ENCODE results near the gene ARHGAP1. TPM values are rescaled to one million over a fixed set of nuclear protein-coding genes. Genes with fewer than 3 reads are reported as not detected.

The ARHGAP1 gene
- total RNA-seq, 1 donor from 2014 or later: 8.1 TPM

- Mint-ChIP-seq H3K4me1 (no peaks in the 10 kb centered on the region), H3K36me3 (peaks cover 6% of the 10 kb centered on the region), H3K27me3 (ENCODE audit: insufficient read depth, low read depth) (peaks cover 3% of the 10 kb centered on the region), H3K4me3 (no peak overlapping the region), H3K27ac (no peak overlapping the region), H3K9me3 (no peaks in the 10 kb centered on the region)
- no peaks in the 10 kb centered on the region for H3K9me3 ChIP-seq (ENCODE audit: low read depth)
- no peaks in the 10 kb centered on the region for H3K27me3 ChIP-seq
- no peak overlapping the region for H2AFZ ChIP-seq (replicated peaks)
- no peaks in the 10 kb centered on the region for H3K36me3 ChIP-seq
- H3K27ac ChIP-seq: no peak overlapping the region
- TF ChIP-seq EZH2 (IDR thresholded peaks at IDR 0.05) (no peak), EZH2phosphoT487 (IDR thresholded peaks at IDR 0.05) (no peak), CTCF (IDR thresholded peaks at IDR 0.05) (no peak)
- DNase-seq (ENCODE audit: low spot score): no peak
- H3K79me2 ChIP-seq (ENCODE audit: low read depth): no peaks in the 10 kb centered on the region
- H3K4me3 ChIP-seq: no peak overlapping the region
- H3F3A ChIP-seq (ENCODE audit: low read depth): no peaks in the 10 kb centered on the region
- no peaks in the 10 kb centered on the region for H4K20me1 ChIP-seq (ENCODE audit: low read depth)
- H3K9ac ChIP-seq: no peak overlapping the region
- H3K4me2 ChIP-seq: no peak overlapping the region
- H3K4me1 ChIP-seq: no peaks in the 10 kb centered on the region
These were observed 18.6 kb downstream of the ARHGAP1 start for GRCh38 chr11:46681814-46682213.

GRCh38 chr11:46680815-46681214, 19.6 kb downstream of the ARHGAP1 start:
- H3K4me2 ChIP-seq: no peak overlapping the region
- Mint-ChIP-seq H3K36me3 (peaks cover 4% of the 10 kb centered on the region), H3K9me3 (no peaks in the 10 kb centered on the region), H3K27ac (no peak overlapping the region), H3K4me3 (no peak overlapping the region), H3K27me3 (ENCODE audit: insufficient read depth, low read depth) (peaks cover 3% of the 10 kb centered on the region), H3K4me1 (no peaks in the 10 kb centered on the region)
- no peaks in the 10 kb centered on the region for H3K9me3 ChIP-seq (ENCODE audit: low read depth)
- H3K36me3 ChIP-seq: no peaks in the 10 kb centered on the region
- no peak overlapping the region for H3K9ac ChIP-seq
- H3K4me3 ChIP-seq: no peak overlapping the region
- H4K20me1 ChIP-seq (ENCODE audit: low read depth): no peaks in the 10 kb centered on the region
- no peaks in the 10 kb centered on the region for H3K4me1 ChIP-seq
- TF ChIP-seq CTCF (IDR thresholded peaks at IDR 0.05) (no peak), EZH2 (IDR thresholded peaks at IDR 0.05) (no peak), EZH2phosphoT487 (IDR thresholded peaks at IDR 0.05) (no peak)
- H3K79me2 ChIP-seq (ENCODE audit: low read depth): no peaks in the 10 kb centered on the region
- DNase-seq (ENCODE audit: low spot score): no peak
- no peak overlapping the region for H2AFZ ChIP-seq (replicated peaks)
- no peaks in the 10 kb centered on the region for H3K27me3 ChIP-seq
- H3K27ac ChIP-seq: no peak overlapping the region
- no peaks in the 10 kb centered on the region for H3F3A ChIP-seq (ENCODE audit: low read depth)

- H3K9ac ChIP-seq: no peak overlapping the region
- Mint-ChIP-seq H3K36me3 (peaks cover 4% of the 10 kb centered on the region), H3K27ac (no peak overlapping the region), H3K9me3 (no peaks in the 10 kb centered on the region), H3K27me3 (ENCODE audit: insufficient read depth, low read depth) (peaks cover 3% of the 10 kb centered on the region), H3K4me3 (no peak overlapping the region), H3K4me1 (no peaks in the 10 kb centered on the region)
- no peak overlapping the region for H3K4me3 ChIP-seq
- no peaks in the 10 kb centered on the region for H3K27me3 ChIP-seq
- H3K79me2 ChIP-seq (ENCODE audit: low read depth): no peaks in the 10 kb centered on the region
- no peak overlapping the region for H3K4me2 ChIP-seq
- no peaks in the 10 kb centered on the region for H3K9me3 ChIP-seq (ENCODE audit: low read depth)
- no peaks in the 10 kb centered on the region for H4K20me1 ChIP-seq (ENCODE audit: low read depth)
- no peak for DNase-seq (ENCODE audit: low spot score)
- no peak overlapping the region for H3K27ac ChIP-seq
- H3F3A ChIP-seq (ENCODE audit: low read depth): peaks cover 5% of the 10 kb centered on the region
- no peaks in the 10 kb centered on the region for H3K36me3 ChIP-seq
- H2AFZ ChIP-seq (replicated peaks): no peak overlapping the region
- H3K4me1 ChIP-seq: no peaks in the 10 kb centered on the region
- TF ChIP-seq CTCF (IDR thresholded peaks at IDR 0.05) (no peak), EZH2 (IDR thresholded peaks at IDR 0.05) (no peak), EZH2phosphoT487 (IDR thresholded peaks at IDR 0.05) (no peak)
These were observed 20.2 kb downstream of the ARHGAP1 start for GRCh38 chr11:46680164-46680760.

All from neural progenitor cell (in vitro differentiated cells).